ENCODE measurements around the gene CLIP1.

The CLIP1 gene

DNA sequence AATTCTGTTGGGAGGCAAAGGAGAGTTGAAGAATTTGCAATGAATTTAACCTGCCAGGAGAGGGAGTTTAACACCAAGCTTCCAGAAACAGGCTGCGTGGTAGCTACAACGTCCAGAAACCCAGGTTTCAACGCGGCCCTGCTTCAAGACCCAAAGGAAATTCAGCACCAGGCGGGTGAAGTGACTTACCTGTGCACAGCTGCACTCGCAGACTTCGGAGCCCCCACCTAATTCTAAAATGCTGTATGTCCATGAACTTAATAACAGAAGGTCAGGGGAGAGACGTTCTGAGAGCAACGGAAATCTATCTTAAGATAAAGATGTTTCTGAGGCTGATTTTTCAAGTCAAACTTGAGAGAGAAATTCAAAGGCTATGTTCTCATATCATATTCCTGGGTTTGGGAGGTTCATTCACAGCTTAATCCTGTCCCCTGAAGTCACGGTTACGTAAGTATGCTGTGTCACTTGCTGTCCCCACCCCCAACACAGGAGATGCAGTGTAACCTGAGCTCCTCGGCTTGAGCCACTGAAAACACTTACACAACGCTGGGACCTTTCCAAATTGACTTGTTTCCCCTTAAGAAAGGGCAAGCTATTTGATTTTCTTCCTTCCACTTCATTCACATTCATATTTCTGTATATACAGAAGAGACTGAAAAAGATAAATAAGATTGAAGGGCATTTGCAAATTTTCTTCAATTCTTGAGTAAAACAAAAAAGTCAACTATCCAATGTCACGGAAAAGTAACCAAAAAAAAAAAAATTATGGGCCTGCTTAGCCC is 22.7 kb downstream of the CLIP1 start:
- TF ChIP-seq CEBPB (IDR thresholded peaks at IDR 0.05) (peak; percentile 88), TCF12 (IDR thresholded peaks at IDR 0.05; ENCODE audit: low read depth) (0 out of 2 replicates have a peak, but pooled peaks have one; percentile 28), EGR1 (IDR thresholded peaks at IDR 0.05) (no peak), NFIC (IDR thresholded peaks at IDR 0.05) (peak; percentile 29; the same call in 1 of the 2 replicates), CREB1 (IDR thresholded peaks at IDR 0.05; ENCODE audit: low read depth) (peak; percentile 69), EP300 (IDR thresholded peaks at IDR 0.05; ENCODE audit: borderline replicate concordance) (no peak; the same call in 1 of the 2 replicates), RAD21 (IDR thresholded peaks at IDR 0.05; ENCODE audit: low read depth) (peak; percentile 94), ZBTB7A (IDR thresholded peaks at IDR 0.05; ENCODE audit: low read depth) (no peak)
- TF ChIP-seq, protein P1, sequence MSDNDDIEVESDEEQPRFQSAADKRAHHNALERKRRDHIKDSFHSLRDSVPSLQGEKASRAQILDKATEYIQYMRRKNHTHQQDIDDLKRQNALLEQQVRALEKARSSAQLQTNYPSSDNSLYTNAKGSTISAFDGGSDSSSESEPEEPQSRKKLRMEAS (IDR thresholded peaks at IDR 0.05), result peak; percentile 29; the same call in 1 of the 2 replicates
- TF ChIP-seq, protein P2, sequence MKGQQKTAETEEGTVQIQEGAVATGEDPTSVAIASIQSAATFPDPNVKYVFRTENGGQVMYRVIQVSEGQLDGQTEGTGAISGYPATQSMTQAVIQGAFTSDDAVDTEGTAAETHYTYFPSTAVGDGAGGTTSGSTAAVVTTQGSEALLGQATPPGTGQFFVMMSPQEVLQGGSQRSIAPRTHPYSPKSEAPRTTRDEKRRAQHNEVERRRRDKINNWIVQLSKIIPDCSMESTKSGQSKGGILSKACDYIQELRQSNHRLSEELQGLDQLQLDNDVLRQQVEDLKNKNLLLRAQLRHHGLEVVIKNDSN (IDR thresholded peaks at IDR 0.05), result no peak
- TF ChIP-seq, protein P3, sequence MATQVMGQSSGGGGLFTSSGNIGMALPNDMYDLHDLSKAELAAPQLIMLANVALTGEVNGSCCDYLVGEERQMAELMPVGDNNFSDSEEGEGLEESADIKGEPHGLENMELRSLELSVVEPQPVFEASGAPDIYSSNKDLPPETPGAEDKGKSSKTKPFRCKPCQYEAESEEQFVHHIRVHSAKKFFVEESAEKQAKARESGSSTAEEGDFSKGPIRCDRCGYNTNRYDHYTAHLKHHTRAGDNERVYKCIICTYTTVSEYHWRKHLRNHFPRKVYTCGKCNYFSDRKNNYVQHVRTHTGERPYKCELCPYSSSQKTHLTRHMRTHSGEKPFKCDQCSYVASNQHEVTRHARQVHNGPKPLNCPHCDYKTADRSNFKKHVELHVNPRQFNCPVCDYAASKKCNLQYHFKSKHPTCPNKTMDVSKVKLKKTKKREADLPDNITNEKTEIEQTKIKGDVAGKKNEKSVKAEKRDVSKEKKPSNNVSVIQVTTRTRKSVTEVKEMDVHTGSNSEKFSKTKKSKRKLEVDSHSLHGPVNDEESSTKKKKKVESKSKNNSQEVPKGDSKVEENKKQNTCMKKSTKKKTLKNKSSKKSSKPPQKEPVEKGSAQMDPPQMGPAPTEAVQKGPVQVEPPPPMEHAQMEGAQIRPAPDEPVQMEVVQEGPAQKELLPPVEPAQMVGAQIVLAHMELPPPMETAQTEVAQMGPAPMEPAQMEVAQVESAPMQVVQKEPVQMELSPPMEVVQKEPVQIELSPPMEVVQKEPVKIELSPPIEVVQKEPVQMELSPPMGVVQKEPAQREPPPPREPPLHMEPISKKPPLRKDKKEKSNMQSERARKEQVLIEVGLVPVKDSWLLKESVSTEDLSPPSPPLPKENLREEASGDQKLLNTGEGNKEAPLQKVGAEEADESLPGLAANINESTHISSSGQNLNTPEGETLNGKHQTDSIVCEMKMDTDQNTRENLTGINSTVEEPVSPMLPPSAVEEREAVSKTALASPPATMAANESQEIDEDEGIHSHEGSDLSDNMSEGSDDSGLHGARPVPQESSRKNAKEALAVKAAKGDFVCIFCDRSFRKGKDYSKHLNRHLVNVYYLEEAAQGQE (IDR thresholded peaks at IDR 0.05; ENCODE audit: low read depth), result no peak

DNA sequence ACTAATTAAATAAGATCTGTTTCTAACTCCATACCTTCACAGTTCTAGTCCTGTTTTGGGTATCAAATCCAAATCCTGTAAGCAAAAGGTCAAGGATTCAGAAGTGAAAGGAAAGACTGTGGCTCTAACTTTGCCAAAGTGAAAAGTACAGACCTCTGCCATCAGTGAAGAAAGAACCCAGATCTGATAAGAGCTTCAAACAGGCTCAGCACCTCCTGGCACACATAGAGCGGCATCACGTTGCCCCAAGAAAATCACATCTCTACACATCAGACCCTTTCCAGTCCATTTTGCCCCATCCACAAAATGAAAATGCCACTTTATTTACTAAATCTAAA is 23.2 kb downstream of the CLIP1 start:
- TF ChIP-seq TAF1 (IDR thresholded peaks at IDR 0.05; ENCODE audit: low read depth) (no peak), ZBTB7A (IDR thresholded peaks at IDR 0.05; ENCODE audit: low read depth) (no peak)
- TF ChIP-seq, protein P1 (IDR thresholded peaks at IDR 0.05), result no peak

DNA sequence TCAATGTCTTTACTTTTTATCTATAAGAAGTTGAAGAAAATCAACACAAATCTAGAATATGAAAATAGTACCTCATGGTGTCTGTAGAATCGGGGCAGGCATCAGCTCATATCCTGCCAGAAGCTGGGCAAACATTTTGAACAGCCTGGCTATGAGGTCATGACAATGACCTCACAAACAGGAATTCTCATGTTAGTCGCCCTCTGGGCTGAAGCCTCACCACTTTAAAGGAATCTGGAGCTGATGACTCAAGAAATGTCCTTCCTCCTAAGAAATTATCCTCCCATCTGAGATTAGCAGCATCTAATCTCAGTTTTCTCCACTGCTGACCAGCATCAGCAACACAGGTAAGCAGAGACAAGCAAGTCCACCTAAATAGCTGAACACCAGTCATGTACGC is 27.1 kb downstream of the CLIP1 start:
- TF ChIP-seq, protein P1 (IDR thresholded peaks at IDR 0.05), result no peak
- TF ChIP-seq CREB1 (IDR thresholded peaks at IDR 0.05; ENCODE audit: low read depth) (no peak), TAF1 (IDR thresholded peaks at IDR 0.05; ENCODE audit: low read depth) (no peak), CEBPB (IDR thresholded peaks at IDR 0.05) (no peak), TEAD4 (IDR thresholded peaks at IDR 0.05) (no peak), TCF12 (IDR thresholded peaks at IDR 0.05; ENCODE audit: low read depth) (no peak)
- TF ChIP-seq, protein P2 (IDR thresholded peaks at IDR 0.05), result no peak

DNA sequence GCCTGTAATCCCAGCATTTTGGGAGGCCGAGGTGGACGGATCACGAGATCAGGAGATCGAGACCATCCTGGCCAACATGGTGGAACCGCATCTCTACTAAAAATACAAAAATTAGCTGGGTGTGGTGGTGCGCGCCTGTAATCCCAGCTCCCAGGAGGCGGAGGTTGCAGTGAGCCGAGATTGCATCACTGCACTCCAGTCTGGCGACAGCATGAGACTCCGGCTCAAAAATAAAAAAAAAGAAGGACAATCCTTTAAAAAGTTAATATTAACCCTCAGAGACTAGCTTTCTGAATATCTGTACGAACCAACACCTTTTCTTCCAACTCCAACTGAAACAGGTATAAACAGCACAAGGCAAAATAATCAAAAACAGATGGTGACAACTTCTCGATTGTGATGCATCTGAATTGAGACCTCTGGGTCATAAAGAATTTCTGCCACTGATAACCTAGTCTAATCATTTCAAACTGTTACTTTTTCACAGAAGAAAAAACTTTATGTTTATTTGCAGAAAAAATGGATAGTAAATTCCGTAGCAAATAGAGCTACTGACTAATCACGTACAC is 27.8 kb downstream of the CLIP1 start:
- TF ChIP-seq CEBPB (IDR thresholded peaks at IDR 0.05) (no peak), NFIC (IDR thresholded peaks at IDR 0.05) (no peak)
- TF ChIP-seq, protein P1 (IDR thresholded peaks at IDR 0.05), result no peak

DNA sequence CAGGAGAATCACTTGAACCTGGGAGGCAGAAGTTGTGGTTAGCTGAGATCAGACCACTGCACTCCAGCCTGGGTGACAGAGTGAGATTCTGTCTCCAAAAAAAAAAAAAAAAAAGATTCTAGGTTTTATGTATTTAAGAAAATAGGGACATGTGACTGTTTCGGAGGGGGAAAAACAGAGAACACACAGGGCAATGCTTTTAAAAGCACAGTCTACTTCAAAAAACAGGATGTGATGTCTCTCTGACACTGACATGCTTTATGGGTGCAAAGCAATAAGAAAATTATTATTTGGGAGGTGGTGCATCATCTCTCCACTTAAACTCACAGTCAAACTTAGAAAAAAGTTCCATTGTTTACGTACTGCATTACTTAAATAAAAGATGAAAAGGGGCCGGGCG is 28.7 kb downstream of the CLIP1 start:
- TF ChIP-seq ZBTB7A (IDR thresholded peaks at IDR 0.05; ENCODE audit: low read depth) (no peak), CEBPB (IDR thresholded peaks at IDR 0.05) (no peak), RAD21 (IDR thresholded peaks at IDR 0.05; ENCODE audit: low read depth) (no peak), EP300 (IDR thresholded peaks at IDR 0.05; ENCODE audit: borderline replicate concordance) (no peak), YY1 (IDR thresholded peaks at IDR 0.05; ENCODE audit: low read depth) (no peak)
- TF ChIP-seq, protein P3 (IDR thresholded peaks at IDR 0.05; ENCODE audit: low read depth), result no peak
- TF ChIP-seq, protein P2 (IDR thresholded peaks at IDR 0.05), result no peak

DNA sequence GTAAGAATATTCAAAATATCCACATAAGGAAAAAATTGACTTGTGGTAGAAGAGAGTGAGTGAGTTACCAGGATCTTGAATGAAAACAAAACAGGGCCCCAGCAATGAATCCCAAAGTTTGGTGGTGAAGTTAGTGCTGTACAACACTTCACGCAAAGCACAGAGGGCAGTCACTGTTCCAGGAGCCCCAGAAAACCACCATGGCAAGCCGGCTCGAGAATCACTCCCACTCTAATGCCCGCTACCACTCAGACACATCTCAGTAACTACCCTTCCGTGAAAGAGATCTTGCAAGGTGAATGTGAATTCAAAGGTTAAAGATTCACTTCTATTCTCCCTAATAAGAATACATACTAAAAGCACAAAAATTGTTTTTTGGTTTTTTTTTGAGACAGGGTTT is 30.1 kb downstream of the CLIP1 start:
- TF ChIP-seq, protein P2 (IDR thresholded peaks at IDR 0.05), result no peak
- TF ChIP-seq CEBPB (IDR thresholded peaks at IDR 0.05) (no peak), TEAD4 (IDR thresholded peaks at IDR 0.05) (no peak), RAD21 (IDR thresholded peaks at IDR 0.05; ENCODE audit: low read depth) (no peak), ZBTB7A (IDR thresholded peaks at IDR 0.05; ENCODE audit: low read depth) (no peak), EGR1 (IDR thresholded peaks at IDR 0.05) (no peak), NFIC (IDR thresholded peaks at IDR 0.05) (no peak), TCF12 (IDR thresholded peaks at IDR 0.05; ENCODE audit: low read depth) (no peak), FOXM1 (IDR thresholded peaks at IDR 0.05; ENCODE audit: borderline replicate concordance, low read depth) (no peak), CREB1 (IDR thresholded peaks at IDR 0.05; ENCODE audit: low read depth) (no peak), EP300 (IDR thresholded peaks at IDR 0.05; ENCODE audit: borderline replicate concordance) (no peak), YY1 (IDR thresholded peaks at IDR 0.05; ENCODE audit: low read depth) (no peak), TAF1 (IDR thresholded peaks at IDR 0.05; ENCODE audit: low read depth) (no peak)
- TF ChIP-seq, protein P3 (IDR thresholded peaks at IDR 0.05; ENCODE audit: low read depth), result no peak
- TF ChIP-seq, protein P1 (IDR thresholded peaks at IDR 0.05), result no peak
